Left lung (tissue), 10 donors: Measurements from ENCODE around the gene MADD. TPM values are rescaled to one million over a fixed set of nuclear protein-coding genes. Genes with fewer than 3 reads are reported as not detected.

Experiments
- ATAC-seq: fragments of 200-7000 bp; cut with Tn5 transposase; one replicate; pipeline ENCODE4 v1.9.1; 2020; ENCODE audit warnings: moderate library complexity
- DNase-seq, 4 donors: peaks; one replicate each; pipeline ENCODE4 v3.0.0-alpha.2; 2013 to 2020
- H3K27ac ChIP-seq, 2 donors: fragments of 200-600 bp; sonication (generic) in 1 of 2; one replicate each; pipeline versions ENCODE4 v1.5.0 to v1.8.0; 2020 to 2021
- H3K27me3 ChIP-seq, 2 donors: fragments of 200-600 bp; sonication (generic) in 1 of 2; one replicate each; pipeline versions ENCODE4 v1.5.0 to v1.8.0; 2020 to 2021
- H3K36me3 ChIP-seq, 2 donors: fragments of 200-600 bp; sonication (generic) in 1 of 2; one replicate each; pipeline versions ENCODE4 v1.5.0 to v1.8.0; 2020 to 2021
- H3K4me1 ChIP-seq, 2 donors: fragments of 200-600 bp; one replicate each; pipeline ENCODE4 v1.8.0; 2021
- H3K4me3 ChIP-seq, 2 donors: fragments of 200-600 bp; sonication (generic) in 1 of 2; one replicate each; pipeline versions ENCODE4 v1.5.0 to v1.8.0; 2020 to 2021; ENCODE audit warnings: mild to moderate bottlenecking in 1 of 2
- H3K9me3 ChIP-seq, 2 donors: fragments of 200-600 bp; sonication (generic) in 1 of 2; one replicate each; pipeline versions ENCODE4 v1.5.0 to v1.8.0; 2020 to 2021
- CTCF ChIP-seq, 2 donors: fragments of 200-600 bp; sonication (generic) in 1 of 2; IDR thresholded peaks; one replicate each; pipeline versions ENCODE4 v1.5.0 to v1.8.0; 2021; ENCODE audit warnings: antibody characterized with exemption in 2 of 2
- intact Hi-C, 2 donors: fragments of 100-400 bp; cut with DNase I; formaldehyde crosslinking; loops; one replicate each; pipeline versions ENCODE4 v1.11.2 to v1.14.2; 2022
- polyA plus RNA-seq, 6 donors: library from polyadenylated mRNA; unstranded; fragments of 120-200 nt; gene quantifications; one replicate each; pipeline ENCODE4 v1.2.1, GENCODE V29; 2013; ENCODE audit not compliant: insufficient read length in 6 of 6
- total RNA-seq, 2 donors: library from RNA; stranded (reverse); fragmentation: NEBNext Ultra II Directional; extraction: Animal tissue kit (Norgen Biotek cat#: 25700); gene quantifications; one replicate each; pipeline ENCODE4 v1.2.1, GENCODE V29; 2021
- donor health status: DM: no; HTN: yes; CAD: no.
- donor health status: DM: no; HTN: no; CAD: no.

The MADD gene
- total and polyA plus RNA-seq, 8 donors, result 33.0 to 53.8 (median 51.9) TPM

DNA sequence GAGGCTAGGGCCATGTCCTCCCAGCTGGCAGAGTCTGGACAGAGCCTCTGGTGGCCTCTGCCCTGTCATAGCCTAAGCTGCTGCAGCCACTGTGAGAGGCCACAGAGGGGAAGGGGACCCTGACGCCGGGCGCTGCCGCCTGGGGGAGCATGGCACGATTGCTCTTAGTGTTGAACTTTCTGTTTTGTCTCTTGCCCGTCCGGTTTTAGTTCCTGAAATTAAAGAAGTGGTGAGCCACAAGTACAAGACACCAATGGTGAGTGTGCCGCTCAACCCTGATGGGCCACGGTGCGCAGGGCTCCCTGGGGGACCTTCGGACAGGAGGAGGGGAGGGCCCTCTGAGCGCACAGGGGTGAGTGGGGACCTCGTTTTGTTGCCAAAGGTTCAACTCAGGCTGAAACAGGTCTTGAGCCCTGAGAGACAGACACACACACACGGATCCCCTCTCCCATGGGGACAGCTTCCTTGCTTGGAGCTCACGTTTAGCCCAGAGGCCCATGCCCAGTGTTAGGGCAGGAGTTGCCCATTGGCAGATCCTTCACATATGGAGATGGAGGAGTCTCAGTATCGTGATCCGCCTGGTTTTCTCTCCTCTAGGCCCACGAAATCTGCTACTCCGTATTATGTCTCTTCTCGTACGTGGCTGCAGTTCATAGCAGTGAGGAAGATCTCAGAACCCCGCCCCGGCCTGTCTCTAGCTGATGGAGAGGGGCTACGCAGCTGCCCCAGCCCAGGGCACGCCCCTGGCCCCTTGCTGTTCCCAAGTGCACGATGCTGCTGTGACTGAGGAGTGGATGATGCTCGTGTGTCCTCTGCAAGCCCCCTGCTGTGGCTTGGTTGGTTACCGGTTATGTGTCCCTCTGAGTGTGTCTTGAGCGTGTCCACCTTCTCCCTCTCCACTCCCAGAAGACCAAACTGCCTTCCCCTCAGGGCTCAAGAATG, 58.8 kb downstream of the MADD start:
- no peak for DNase-seq
- no peak overlapping the region for H3K27ac ChIP-seq
- H3K36me3 ChIP-seq, result peaks cover 0 to 12% of the 10 kb centered on the region in 2 donors
- TF ChIP-seq CTCF (IDR thresholded peaks at IDR 0.05), result no peak
- H3K4me1 ChIP-seq, result peaks cover 0 to 5% of the 10 kb centered on the region in 2 donors
- no peaks in the 10 kb centered on the region for H3K9me3 ChIP-seq
- H3K4me3 ChIP-seq, result no peak overlapping the region
- ATAC-seq, result no peak
- H3K27me3 ChIP-seq, result no peaks in the 10 kb centered on the region
- intact Hi-C loops, result no loop called here

DNA sequence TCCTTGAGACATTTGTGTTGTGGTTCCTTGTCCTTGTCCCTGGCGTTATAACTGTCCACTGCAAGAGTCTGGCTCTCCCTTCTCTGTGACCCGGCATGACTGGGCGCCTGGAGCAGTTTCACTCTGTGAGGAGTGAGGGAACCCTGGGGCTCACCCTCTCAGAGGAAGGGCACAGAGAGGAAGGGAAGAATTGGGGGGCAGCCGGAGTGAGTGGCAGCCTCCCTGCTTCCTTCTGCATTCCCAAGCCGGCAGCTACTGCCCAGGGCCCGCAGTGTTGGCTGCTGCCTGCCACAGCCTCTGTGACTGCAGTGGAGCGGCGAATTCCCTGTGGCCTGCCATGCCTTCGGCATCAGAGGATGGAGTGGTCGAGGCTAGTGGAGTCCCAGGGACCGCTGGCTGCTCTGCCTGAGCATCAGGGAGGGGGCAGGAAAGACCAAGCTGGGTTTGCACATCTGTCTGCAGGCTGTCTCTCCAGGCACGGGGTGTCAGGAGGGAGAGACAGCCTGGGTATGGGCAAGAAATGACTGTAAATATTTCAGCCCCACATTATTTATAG, 59.6 kb downstream of the MADD start:
- ATAC-seq, result no peak
- Histone ChIP-seq H3K27ac (no peak overlapping the region), H3K4me1 (peaks cover 0 to 5% of the 10 kb centered on the region in 2 donors), H3K27me3 (no peaks in the 10 kb centered on the region), H3K4me3 (no peak overlapping the region), H3K36me3 (peaks cover 0 to 12% of the 10 kb centered on the region in 2 donors), H3K9me3 (no peaks in the 10 kb centered on the region)
- intact Hi-C loops, result no loop called here
- TF ChIP-seq CTCF (IDR thresholded peaks at IDR 0.05), result no peak
- no peak for DNase-seq

- TF ChIP-seq CTCF (IDR thresholded peaks at IDR 0.05), result no peak
- DNase-seq, result no peak
- Histone ChIP-seq H3K4me3 (no peak overlapping the region), H3K27ac (no peak overlapping the region), H3K4me1 (peaks cover 0 to 5% of the 10 kb centered on the region in 2 donors), H3K36me3 (peaks cover 0 to 12% of the 10 kb centered on the region in 2 donors), H3K27me3 (no peaks in the 10 kb centered on the region), H3K9me3 (no peaks in the 10 kb centered on the region)
- intact Hi-C loops, result no loop called here
- ATAC-seq, result no peak
These were observed 60.3 kb downstream of the MADD start for GRCh38 chr11:47329987-47330931.

DNA sequence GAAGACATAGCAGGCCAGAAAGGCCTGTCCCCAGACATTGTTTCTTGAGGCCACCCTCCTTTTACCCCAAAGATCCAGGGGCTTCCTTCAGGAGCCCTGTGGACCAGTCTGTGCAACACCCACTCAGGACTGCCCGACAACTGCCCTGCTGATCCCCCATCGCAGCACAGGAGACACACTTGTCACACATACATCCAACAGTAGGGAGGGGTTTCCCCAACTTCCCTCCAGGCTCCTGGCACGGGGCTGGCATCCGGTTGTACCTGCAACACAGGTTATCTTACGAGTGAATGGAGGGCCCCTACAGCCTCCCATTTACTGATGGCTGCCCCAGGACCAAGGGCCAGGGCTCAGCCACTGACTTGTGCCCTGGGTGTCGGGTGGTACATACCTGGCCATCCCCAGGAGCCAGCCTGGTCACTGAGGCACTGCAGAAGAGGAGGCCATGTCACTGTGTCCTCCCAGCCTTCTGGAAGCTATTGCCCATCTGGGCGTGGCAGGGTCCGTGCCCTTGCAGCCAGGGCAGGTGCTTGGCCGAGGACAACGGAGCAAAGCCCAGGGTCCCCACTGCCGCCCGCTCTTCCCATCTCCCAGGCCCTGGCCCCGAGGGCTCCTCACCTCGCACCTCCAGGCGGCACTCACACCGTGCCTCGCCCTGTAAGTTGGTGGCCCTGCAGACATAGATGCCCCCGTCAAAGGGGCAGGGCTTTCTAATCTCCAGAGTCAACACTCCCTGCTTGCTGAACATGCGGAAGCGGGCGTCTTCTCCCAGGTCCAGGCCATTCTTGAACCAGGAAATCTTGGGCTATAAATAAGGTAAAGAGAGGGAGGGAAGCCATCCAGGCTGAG, 61.7 kb downstream of the MADD start:
- TF ChIP-seq CTCF (IDR thresholded peaks at IDR 0.05), result no peak
- DNase-seq (no peak), ATAC-seq (no peak)
- Histone ChIP-seq H3K4me1 (peaks cover 0 to 5% of the 10 kb centered on the region in 2 donors), H3K4me3 (no peak overlapping the region), H3K27ac (no peak overlapping the region), H3K27me3 (no peaks in the 10 kb centered on the region), H3K36me3 (peaks cover 0 to 15% of the 10 kb centered on the region in 2 donors), H3K9me3 (no peaks in the 10 kb centered on the region)
- intact Hi-C loops, result no loop called here
